Stimulated activated CD8-positive, alpha-beta memory T cell treated with anti-CD3 and anti-CD28 coated beads, Interleukin-2, amount 100 ng/mL, for 1 hour (primary cell): ENCODE data around the gene MRPL36.
"Not testable (repeated sequence)": the region's sequence is repeated elsewhere in the genome, so short reads cannot be mapped to it uniquely, and the experiment has no call there.

Experiments used
- DNase-seq, 2 donors: peaks; one replicate each; pipeline ENCODE4 v3.0.0-alpha.2; 2020; ENCODE audit warnings: low read depth in 2 of 2

The MRPL36 gene

GRCh38 chr5:1832511-1833250 lies 33.0 kb upstream of the MRPL36 start:
- no peak for DNase-seq

- DNase-seq: no peak
Measured at GRCh38 chr5:1831677-1832313, 32.2 kb upstream of the MRPL36 start.

DNA sequence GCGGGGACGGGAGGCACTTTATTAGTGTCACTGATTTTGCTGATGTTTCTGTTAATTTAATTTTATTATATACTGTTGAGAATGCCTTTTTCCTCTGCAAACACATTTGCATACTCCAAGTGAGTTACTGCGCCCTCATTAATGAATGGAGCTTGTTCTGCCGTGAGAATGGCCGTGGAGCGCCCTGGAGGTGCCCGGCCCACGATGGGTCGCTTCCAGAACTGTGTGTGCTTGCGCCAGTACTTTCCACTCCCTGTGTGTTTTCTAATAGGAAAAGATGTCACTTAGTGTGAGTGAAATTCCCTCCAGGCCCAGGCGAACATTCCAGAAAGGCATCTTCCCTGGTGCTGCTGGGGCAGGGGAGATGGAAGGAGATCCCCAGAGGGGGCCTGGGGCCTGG lies 31.6 kb upstream of the MRPL36 start:
- DNase-seq: no peak

GRCh38 chr5:1830571-1831228 lies 31.1 kb upstream of the MRPL36 start:
- no peak for DNase-seq

DNA sequence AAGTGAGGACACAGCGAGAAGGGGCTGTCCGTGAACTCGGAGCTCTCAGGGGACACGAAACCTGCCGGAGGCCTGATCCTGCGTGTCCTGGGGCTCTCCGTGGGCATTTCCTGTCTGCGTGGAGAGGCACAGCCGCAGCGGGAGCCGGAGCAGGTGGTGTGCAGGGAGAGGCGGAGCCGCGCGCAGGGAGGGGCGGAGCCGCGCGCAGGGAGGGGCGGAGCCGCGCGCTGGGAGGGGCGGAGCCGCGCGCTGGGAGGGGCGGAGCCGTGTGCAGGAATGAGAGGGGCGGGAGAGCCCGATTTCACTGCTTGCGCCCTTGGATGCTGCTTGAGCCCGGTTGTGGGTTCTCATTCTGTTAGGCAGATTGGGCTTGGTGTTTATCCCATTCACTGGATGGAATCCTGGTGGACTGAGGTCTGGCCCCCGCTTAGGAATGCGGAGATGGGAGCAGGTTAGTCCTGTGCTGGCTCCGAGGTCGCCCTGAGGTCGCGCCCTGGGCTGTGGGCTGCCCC lies 28.3 kb upstream of the MRPL36 start:
- no peak for DNase-seq

GRCh38 chr5:1827025-1827885 lies 27.6 kb upstream of the MRPL36 start:
- no peak for DNase-seq

DNA sequence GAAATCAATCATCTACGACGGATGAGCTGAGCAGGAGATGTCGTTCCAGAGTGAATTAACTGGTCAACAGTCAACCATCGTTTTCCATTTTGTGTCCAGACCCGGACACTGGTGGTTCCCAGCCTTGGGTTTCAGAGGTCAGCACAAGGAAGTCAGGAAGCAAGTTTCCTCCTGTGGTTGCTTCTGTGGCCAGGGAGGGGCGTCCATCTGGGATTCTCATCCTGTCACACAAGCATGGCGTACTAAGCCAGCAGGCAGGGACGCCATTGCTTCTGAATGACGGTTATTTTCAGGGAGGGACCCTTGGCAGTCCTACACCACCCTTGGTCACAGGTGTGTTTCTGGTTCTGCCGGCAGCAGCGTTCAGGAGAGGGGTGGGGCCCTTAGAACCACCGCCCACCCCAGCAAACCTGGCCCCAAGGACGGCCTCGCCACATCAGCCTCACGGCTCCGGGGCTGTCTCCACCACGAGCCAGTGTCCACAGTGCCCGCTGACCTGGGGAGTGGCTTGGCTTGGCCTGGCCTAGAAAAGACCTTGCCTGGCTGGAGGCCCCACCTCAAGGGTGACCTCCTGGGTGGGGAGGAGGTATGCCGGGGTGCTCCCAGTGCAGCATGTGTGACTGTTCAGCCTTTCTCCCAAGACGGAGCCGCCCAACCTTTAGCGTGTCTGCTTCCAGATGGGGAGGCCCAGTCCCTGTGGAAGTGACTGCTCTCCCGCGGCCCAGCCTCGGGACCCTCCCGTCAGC lies 26.8 kb upstream of the MRPL36 start:
- DNase-seq: no peak

- no peak for DNase-seq
Measured at GRCh38 chr5:1824903-1825841, 25.5 kb upstream of the MRPL36 start.

- no peak for DNase-seq
Measured at GRCh38 chr5:1824109-1824821, 24.6 kb upstream of the MRPL36 start.

DNA sequence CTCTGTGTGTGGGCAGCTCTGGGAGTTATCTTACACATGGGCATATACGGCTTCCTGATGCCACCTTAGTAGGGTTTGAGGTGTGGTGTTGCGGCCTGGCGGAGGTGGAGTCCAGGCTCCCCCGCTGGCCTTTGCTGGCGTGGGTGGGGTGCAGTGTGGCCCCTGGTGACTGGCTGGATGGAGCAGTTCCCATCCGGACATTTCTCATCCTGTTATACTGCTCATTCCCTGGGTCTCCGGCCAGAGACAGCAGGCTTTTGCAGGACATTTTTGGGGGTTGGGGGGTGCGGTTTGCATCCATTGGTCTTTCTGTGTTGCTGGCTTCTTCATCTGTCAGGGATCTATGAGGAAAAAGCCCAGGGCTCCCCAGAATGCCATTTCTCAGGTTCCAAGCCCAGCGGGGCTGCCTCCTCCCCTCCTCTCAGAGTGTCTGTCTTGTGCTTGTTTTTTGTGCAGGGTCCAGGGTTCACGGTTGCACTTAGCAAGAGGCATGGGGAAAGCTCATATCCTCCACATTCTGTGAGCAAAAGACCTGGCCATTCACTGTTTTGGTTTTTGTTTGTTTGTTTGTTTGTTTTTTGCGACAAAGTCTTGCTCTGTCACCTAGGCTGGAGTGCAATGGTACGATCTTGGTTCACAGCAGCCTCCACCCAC lies 23.9 kb upstream of the MRPL36 start:
- no peak for DNase-seq

DNA sequence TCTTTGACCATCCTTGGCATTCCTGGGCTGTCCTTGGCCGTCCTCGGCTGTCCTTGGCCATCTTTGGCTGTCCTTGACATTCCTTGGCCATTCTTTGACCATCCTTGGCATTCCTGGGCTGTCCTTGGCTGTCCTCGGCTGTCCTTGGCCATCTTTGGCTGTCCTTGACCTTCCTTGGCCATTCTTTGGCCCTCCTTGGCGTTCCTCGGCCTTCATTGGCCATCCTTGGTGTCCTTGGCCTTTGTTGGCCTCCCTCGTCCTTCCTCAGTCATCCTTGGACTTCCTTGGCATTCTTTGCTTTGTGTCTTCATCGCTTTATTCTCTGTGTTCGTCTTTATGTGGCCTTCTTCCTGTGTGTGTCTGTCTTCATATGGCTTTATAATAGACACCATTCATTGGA lies 22.2 kb upstream of the MRPL36 start:
- DNase-seq: no peak

- no peak for DNase-seq
Measured at GRCh38 chr5:1820926-1821325, 21.3 kb upstream of the MRPL36 start.

- no peak for DNase-seq
Measured at GRCh38 chr5:1820381-1820780, 20.7 kb upstream of the MRPL36 start.

- DNase-seq: no peak
Measured at GRCh38 chr5:1819458-1819857, 19.8 kb upstream of the MRPL36 start.

GRCh38 chr5:1818784-1819183 lies 19.1 kb upstream of the MRPL36 start:
- no peak for DNase-seq

DNA sequence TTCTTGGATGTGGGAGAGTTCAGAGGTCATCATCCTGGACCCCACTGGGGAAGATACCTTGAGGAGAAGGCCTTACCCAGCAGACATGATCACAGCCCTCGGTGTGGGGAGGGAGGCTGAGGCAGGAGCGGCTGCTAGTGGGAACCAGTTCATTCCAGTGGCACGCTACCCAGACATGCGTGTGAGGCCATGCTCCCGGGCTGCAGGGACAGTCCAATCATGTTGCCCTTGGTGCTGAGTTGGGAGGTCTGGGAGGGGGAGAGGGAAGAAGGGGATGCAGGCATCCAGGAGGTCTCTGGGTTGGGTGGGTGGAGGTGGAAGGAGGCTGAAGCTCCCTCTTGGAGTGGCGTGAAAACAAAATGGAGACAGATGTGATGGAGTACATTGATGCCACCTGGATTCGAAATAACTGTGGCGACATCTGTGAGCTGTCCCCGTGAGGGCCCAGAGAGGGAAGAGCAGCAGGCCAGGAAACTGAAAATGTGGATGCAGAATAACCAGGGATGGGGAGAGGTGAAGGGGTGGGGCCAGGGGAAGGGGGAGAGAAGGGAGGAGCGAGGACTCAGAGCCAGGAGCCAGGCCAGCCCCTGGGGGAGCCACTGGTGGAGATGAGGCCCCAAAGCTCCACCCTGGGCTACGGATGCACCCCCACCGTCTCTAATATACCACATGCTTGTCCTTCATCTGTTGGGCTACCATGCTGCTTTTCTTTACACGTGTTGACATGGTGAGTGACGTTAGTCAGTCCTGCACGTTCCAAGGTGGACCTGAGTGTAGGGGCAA lies 17.8 kb upstream of the MRPL36 start:
- no peak for DNase-seq

- DNase-seq: not testable (repeated sequence)
Measured at GRCh38 chr5:1816495-1817089, 17.0 kb upstream of the MRPL36 start.

GRCh38 chr5:1815881-1816292 lies 16.2 kb upstream of the MRPL36 start:
- DNase-seq: no peak
